ENCODE results near the gene KCNH4. TPM values are rescaled to one million over a fixed set of nuclear protein-coding genes. Genes with fewer than 3 reads are reported as not detected.

Gene KCNH4
- total RNA-seq, 2 experiments from 2014 or later: 0.43 to 0.53 TPM

DNA sequence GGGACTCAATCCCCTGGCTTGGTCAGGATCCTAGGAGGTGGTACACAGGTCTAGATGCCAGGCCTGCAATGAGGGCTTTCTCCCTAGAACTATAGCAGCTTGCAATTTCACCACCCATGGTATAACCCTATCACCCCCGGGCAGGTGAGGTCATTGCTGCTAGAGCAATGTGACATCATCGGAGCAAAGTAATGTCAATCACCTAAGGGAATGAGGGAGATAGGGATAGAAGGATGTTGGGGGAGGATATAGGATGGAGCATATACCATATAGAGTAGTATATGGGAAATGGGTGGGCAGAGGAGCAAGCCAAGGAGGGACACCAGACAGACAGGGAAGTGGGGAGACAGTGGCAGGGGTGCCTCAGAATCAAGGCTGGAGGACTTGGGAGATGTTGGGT lies 3.3 kb downstream of the KCNH4 start:
- intact Hi-C loops (cut with DNase I, micrococcal nuclease): no loop called here
- H3K4me1 Mint-ChIP-seq: peaks cover 31% of the 10 kb centered on the region

DNA sequence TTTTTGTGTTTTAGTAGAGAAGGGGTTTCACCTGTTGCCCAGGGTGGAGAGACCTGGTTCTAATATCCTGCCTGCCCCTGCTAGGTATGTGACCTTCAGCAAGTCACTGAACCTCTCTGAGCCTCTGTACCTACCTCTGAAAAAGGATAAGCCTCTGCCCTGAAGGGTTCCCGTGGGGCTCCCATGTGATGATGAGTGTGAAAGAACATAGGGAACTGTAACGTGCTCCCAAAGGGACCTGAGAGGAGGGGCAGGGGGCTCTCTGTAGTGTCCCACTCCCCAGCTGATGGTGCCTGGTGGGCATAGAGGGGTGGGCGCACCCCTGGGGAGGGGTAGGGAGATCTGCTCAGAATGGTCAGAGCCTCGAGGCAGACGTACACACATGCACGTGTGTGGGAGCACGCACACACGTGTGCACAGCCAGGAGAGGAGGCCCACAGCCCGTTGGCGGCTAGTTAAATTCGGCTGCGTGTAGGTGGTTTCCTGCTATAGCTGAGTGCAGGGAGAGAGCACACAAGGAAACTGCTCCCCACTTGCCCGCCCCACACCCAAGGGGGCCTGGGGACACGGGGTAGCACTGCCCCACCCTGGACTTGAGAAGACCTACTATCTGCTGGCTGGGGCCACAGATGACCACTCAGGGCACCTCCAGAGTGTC lies 6.7 kb downstream of the KCNH4 start:
- ChIA-PET POLR2A (no interaction called here), CTCF (interaction anchor here (0.6 kb wide), 2 partner anchors 215 to 558 kb away, joined by 3 to 4 read pairs; no protein-coding TSS in a partner anchor)
- H3K27ac Mint-ChIP-seq: no peak overlapping the region
- H3K4me1 Mint-ChIP-seq: peaks cover 6% of the 10 kb centered on the region
- intact Hi-C loops (cut with DNase I, micrococcal nuclease): no loop called here
- no peak for DNase-seq
- no peak for ATAC-seq
- peaks cover 3% of the 10 kb centered on the region for H3K27me3 Mint-ChIP-seq
- peaks cover 3% of the 10 kb centered on the region for H3K36me3 Mint-ChIP-seq (ENCODE audit: low read depth)
- H3K4me3 Mint-ChIP-seq: no peak overlapping the region
- no peaks in the 10 kb centered on the region for H3K9me3 Mint-ChIP-seq (ENCODE audit: low read depth)

More for the DNA sequence above, 3.3 kb downstream of the KCNH4 start:
- peaks cover 3% of the 10 kb centered on the region for H3K36me3 Mint-ChIP-seq (ENCODE audit: low read depth)
- no peak overlapping the region for H3K27ac Mint-ChIP-seq
- no peak for ATAC-seq
- DNase-seq: no peak
- ChIA-PET CTCF (interaction anchor here (0.6 kb wide), 2 partner anchors 138 to 761 kb away, joined by 3 read pairs; no protein-coding TSS in a partner anchor), POLR2A (no interaction called here)
- H3K9me3 Mint-ChIP-seq (ENCODE audit: low read depth): no peaks in the 10 kb centered on the region
- H3K27me3 Mint-ChIP-seq: peaks cover 10% of the 10 kb centered on the region
- no peak overlapping the region for H3K4me3 Mint-ChIP-seq

DNA sequence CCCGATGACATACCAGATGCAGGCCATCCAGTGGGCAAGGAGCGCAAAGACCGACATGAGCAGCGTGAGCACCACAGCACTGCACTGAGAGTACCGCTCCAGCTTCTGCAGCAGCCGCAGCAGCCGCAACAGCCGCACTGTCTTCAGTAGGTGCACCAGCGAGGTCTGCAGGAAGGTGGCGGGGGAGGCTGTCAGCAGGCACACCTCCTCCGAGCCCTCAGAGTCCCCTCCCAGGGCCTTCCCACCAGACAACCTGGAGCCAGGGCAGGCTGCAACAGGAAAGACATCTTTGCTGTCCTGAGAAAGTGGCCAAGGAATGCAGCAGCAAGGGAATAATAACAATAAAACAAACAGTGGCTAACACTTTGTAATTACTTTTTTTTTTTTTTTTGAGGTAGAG lies 9.1 kb downstream of the KCNH4 start:
- H3K36me3 Mint-ChIP-seq (ENCODE audit: low read depth): no peaks in the 10 kb centered on the region
- intact Hi-C loops (cut with DNase I, micrococcal nuclease): no loop called here

DNA sequence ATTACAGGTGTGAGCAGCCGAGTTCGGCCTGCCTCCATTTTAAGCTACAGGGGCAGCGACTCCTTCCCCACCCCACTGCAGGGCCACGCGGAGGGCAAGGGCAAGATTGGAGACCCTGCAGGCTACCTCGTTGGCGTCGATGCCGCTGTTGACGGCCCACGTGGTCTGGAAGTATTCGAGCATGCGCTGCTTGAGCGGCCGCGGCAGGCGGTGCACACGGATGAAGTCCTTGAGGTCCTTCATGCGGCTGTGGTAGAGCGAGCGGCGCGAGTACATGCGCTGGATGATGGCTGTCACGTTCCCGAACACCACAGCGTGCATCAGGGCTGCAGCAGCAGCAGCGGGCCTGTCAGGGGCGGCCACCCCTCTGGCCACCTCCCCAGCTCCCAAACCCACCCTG lies 11.6 kb downstream of the KCNH4 start:
- Mint-ChIP-seq H3K36me3 (ENCODE audit: low read depth) (no peaks in the 10 kb centered on the region), H3K4me3 (no peak overlapping the region), H3K27me3 (no peaks in the 10 kb centered on the region), H3K4me1 (no peaks in the 10 kb centered on the region), H3K27ac (no peak overlapping the region), H3K9me3 (ENCODE audit: low read depth) (no peaks in the 10 kb centered on the region)
- DNase-seq: no peak
- no peak for ATAC-seq
- ChIA-PET POLR2A (no interaction called here), CTCF (interaction anchor here (0.7 kb wide), 1 partner anchor 14 kb away, joined by 4 read pairs; no protein-coding TSS in a partner anchor)
- intact Hi-C loops (cut with DNase I, micrococcal nuclease): no loop called here

More for the DNA sequence above, 9.1 kb downstream of the KCNH4 start:
- H3K4me1 Mint-ChIP-seq: no peaks in the 10 kb centered on the region
- H3K27ac Mint-ChIP-seq: no peak overlapping the region
- no peak for DNase-seq
- ChIA-PET CTCF (no interaction called here), POLR2A (interaction anchor here (0.6 kb wide), 1 partner anchor 312 kb away, joined by 5 read pairs; no protein-coding TSS in a partner anchor)
- H3K4me3 Mint-ChIP-seq: no peak overlapping the region
- no peaks in the 10 kb centered on the region for H3K27me3 Mint-ChIP-seq
- H3K9me3 Mint-ChIP-seq (ENCODE audit: low read depth): no peaks in the 10 kb centered on the region
- no peak for ATAC-seq

DNA sequence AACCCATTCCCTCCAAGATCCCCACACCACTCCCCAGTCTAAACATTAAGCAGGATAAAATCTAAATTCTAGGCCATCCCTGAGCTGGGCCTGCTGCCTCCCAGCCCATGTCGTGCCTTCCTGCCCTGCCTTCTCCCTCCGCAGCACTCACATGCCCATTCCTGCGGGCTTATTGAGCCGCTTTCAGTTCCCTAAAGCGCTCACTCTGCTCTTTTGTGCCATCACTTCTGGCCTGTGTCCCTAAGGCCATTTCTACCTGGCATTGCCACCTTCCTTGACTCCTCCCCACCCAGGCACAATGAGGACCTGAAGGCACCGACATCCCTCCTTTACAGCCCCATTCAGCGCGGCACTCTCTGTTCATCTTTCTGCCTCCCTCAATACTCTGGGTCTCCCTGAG lies 13.1 kb downstream of the KCNH4 start:
- H3K27me3 Mint-ChIP-seq: no peaks in the 10 kb centered on the region
- H3K9me3 Mint-ChIP-seq (ENCODE audit: low read depth): no peaks in the 10 kb centered on the region
- no peaks in the 10 kb centered on the region for H3K36me3 Mint-ChIP-seq (ENCODE audit: low read depth)
- intact Hi-C loops (cut with DNase I, micrococcal nuclease): no loop called here
- no peaks in the 10 kb centered on the region for H3K4me1 Mint-ChIP-seq
- ChIA-PET CTCF (interaction anchor here (0.6 kb wide), 1 partner anchor 13 kb away, joined by 3 read pairs; the partner anchor contains the start of gene KCNH4), POLR2A (no interaction called here)
- no peak overlapping the region for H3K27ac Mint-ChIP-seq
- ATAC-seq (no peak), DNase-seq (no peak)
- no peak overlapping the region for H3K4me3 Mint-ChIP-seq

DNA sequence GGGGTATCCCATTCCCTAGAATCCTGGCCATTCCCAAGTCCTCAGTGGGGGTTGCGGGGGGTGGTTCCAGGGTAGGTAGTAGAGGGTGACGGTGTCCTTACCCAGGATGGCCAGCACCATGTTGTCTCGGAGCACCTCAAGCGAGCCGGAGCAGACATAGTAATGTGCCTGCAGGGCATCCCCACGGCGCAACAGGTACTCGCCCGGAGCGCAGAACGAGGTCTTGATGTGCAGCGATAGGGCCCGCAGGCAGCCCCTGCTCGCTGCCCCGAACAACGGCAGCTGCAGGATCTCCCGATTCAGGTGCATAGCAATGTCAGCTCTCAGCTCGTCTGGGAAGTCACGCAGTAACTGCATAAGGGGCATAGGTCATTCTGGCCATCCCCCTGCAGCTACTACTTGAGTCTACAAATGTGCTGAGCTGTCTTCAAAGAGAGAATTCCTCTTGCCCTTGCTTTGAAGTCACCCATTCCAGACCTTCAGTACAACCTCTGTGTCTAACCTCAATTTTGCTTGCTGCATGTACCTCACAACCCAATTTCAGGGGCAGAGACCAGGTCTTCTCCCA lies 14.7 kb downstream of the KCNH4 start:
- POLR2A ChIA-PET: no interaction called here
- Mint-ChIP-seq H3K9me3 (ENCODE audit: low read depth) (no peaks in the 10 kb centered on the region), H3K4me1 (no peaks in the 10 kb centered on the region), H3K27ac (no peak overlapping the region), H3K27me3 (no peaks in the 10 kb centered on the region), H3K4me3 (no peak overlapping the region), H3K36me3 (ENCODE audit: low read depth) (no peaks in the 10 kb centered on the region)
- ATAC-seq: no peak
- CTCF ChIA-PET: interaction anchor here (0.5 to 1.2 kb wide), 3 partner anchors 31 to 176 kb away, joined by 3 to 4 read pairs (median 3); no protein-coding TSS in a partner anchor
- intact Hi-C loops (cut with DNase I, micrococcal nuclease): no loop called here
- no peak for DNase-seq

DNA sequence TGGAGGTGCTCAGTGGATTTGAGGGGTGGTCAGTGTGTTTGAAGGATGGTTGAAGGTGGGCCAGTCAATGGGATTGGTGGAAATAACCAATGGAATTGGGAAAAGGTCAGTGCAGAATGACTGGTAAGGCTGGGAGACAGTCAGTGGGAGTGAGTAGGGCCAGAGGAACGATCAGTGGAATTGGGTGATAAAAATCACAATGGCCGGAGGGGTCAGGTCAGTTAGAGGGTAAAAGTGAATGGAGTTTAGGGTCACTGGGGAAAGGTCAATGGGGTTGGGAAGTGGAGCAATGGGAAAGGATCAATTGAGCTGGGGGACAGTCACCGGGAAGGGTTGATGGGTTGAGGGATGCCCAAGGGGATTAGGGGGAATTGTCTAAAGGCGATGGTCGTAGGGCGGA lies 15.2 kb downstream of the KCNH4 start:
- no peak overlapping the region for H3K4me3 Mint-ChIP-seq
- intact Hi-C loops (cut with DNase I, micrococcal nuclease): no loop called here
- no peak for ATAC-seq
- DNase-seq: no peak
- H3K4me1 Mint-ChIP-seq: no peaks in the 10 kb centered on the region
- no peaks in the 10 kb centered on the region for H3K9me3 Mint-ChIP-seq (ENCODE audit: low read depth)
- POLR2A ChIA-PET: no interaction called here
- H3K27me3 Mint-ChIP-seq: no peaks in the 10 kb centered on the region
- CTCF ChIA-PET: interaction anchor here (0.5 to 1.2 kb wide), 4 partner anchors 31 to 207 kb away, joined by 3 to 4 read pairs (median 3); no protein-coding TSS in a partner anchor
- H3K27ac Mint-ChIP-seq: no peak overlapping the region
- H3K36me3 Mint-ChIP-seq (ENCODE audit: low read depth): no peaks in the 10 kb centered on the region

DNA sequence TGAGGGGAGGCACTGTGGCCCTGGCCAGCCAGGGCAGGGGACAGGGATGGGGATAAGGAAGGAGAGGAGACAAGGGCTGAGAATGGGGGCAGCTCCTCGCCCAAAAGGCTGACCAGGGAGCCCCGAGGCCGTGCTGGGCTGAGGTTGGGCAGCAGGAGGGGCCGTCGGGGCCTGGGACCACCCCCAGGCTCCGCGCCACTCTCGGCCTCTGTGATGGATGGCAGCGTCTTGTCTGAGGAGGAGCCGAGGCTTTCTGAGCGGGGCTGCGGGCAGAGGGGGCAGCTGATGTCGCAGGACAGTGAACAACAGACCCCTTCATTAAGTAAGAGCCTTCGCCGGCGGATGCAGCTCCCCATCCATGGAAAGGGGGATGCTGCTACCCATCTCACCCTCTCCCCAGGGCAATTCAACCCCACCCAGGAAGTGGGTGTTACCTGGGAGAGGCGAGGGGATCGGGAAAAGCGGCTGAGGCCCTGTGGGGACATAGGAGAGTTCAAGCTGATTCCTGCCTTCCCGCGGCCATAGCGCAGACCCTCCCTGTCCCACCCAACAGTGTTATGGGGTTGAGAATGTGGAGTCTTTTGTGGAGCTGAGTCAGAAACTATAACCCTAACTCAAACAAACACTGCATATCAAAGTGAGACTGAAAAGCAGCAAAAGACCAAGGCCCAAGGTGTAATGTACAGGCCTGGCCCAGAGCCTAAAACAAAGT lies 17.1 kb downstream of the KCNH4 start:
- intact Hi-C loops (cut with DNase I, micrococcal nuclease): no loop called here
- Mint-ChIP-seq H3K27ac (no peak overlapping the region), H3K36me3 (ENCODE audit: low read depth) (no peaks in the 10 kb centered on the region), H3K4me1 (no peaks in the 10 kb centered on the region), H3K9me3 (ENCODE audit: low read depth) (no peaks in the 10 kb centered on the region), H3K4me3 (no peak overlapping the region), H3K27me3 (no peaks in the 10 kb centered on the region)
- ChIA-PET CTCF (interaction anchor here (0.6 to 1.4 kb wide), 4 partner anchors 11 to 347 kb away, joined by 3 to 4 read pairs (median 4); no protein-coding TSS in a partner anchor), POLR2A (no interaction called here)
- DNase-seq: no peak
- no peak for ATAC-seq

DNA sequence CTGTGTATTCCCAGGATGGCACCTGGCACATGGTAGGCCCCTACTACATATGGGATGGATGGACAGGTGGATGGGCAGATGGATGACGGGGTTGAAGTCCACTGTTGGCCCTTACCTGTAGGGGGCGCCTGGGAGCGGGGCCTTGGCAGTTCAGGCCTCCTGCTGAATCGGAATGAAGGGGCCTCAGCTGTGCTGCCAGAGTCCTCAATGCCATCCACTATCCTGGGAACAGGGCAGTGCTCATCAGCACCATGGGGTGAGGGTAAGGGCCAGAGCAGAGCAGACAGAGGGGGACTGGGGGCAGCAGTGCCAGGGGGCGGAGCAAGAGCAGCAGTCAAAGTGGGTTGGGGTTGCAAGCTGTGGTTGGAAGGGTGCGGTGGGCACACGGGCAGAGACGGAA lies 17.8 kb downstream of the KCNH4 start:
- H3K9me3 Mint-ChIP-seq (ENCODE audit: low read depth): no peaks in the 10 kb centered on the region
- ATAC-seq: peak; percentile 60
- no peak overlapping the region for H3K4me3 Mint-ChIP-seq
- no peaks in the 10 kb centered on the region for H3K4me1 Mint-ChIP-seq
- POLR2A ChIA-PET: no interaction called here
- intact Hi-C loops (cut with DNase I, micrococcal nuclease): no loop called here
- CTCF ChIA-PET: interaction anchor here (0.6 to 1.4 kb wide), 4 partner anchors 10 to 348 kb away, joined by 3 to 4 read pairs (median 4); no protein-coding TSS in a partner anchor
- H3K27ac Mint-ChIP-seq: no peak overlapping the region
- no peaks in the 10 kb centered on the region for H3K27me3 Mint-ChIP-seq
- peak; percentile 80 for DNase-seq
- H3K36me3 Mint-ChIP-seq (ENCODE audit: low read depth): no peaks in the 10 kb centered on the region

DNA sequence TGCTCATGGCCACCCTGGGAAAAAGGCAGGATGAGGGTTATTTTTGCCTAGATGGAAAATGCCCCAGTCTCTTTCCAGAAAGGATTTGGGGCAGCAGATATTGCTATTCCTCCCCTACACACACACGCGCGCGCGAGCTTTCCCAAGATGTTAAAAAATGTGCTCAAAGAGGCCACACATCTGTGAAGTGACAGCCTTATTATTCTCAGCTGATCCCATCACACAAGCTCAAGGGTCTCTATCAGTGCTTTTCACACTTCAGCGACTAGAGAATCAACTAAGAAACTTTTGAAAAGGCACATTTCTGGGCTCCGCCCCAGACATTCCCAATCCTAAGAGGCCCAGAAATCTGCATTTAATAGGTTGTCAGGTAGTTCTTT lies 20.4 kb downstream of the KCNH4 start:
- no peak for ATAC-seq
- DNase-seq: no peak
- no peak overlapping the region for H3K27ac Mint-ChIP-seq
- no peaks in the 10 kb centered on the region for H3K9me3 Mint-ChIP-seq (ENCODE audit: low read depth)
- peaks cover 5% of the 10 kb centered on the region for H3K4me1 Mint-ChIP-seq
- no peaks in the 10 kb centered on the region for H3K27me3 Mint-ChIP-seq
- ChIA-PET POLR2A (no interaction called here), CTCF (interaction anchor here (0.6 kb wide), 1 partner anchor 24 kb away, joined by 3 read pairs; no protein-coding TSS in a partner anchor)
- H3K36me3 Mint-ChIP-seq (ENCODE audit: low read depth): no peaks in the 10 kb centered on the region
- no peak overlapping the region for H3K4me3 Mint-ChIP-seq
- intact Hi-C loops (cut with DNase I, micrococcal nuclease): no loop called here

DNA sequence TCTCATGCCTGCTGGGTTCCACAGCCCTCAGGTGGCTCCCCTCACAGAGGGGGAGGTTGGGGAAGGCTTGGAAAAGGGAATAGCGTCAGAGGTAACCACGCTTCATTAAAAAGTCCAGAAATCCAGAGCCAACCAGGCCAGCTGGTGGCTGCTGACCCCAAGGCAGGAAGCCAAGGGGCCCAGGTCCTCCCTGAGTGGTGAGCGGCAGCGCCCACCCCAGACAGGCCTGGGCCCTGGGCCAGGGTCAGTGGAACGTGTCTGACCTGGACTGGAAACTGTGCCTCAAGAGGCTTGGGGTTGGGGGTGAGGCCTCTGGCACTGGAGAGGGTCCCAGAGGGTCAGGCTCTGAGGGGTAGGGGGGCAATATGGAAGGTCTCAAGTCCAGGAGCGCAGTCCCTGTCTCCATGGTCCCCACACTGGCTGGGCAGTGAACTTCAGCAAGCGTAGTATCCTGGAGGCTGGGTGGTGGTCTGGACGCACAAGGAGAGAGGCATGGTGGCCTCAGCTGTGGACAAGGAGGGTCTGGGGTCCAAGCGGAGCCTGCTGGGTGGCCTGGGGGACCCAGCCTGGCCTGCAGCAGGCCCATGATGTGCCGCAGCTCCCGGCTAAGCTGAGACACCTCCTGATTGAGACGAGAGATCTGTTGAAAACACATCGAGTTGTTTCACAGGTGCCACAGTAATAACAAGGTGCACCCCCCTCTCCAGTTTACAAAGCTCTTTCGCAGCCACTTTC lies 21.0 kb downstream of the KCNH4 start:
- ChIA-PET CTCF (interaction anchor here (0.6 kb wide), 1 partner anchor 23 kb away, joined by 3 read pairs; no protein-coding TSS in a partner anchor), POLR2A (no interaction called here)
- intact Hi-C loops (cut with DNase I, micrococcal nuclease): no loop called here
- Mint-ChIP-seq H3K9me3 (ENCODE audit: low read depth) (no peaks in the 10 kb centered on the region), H3K27me3 (no peaks in the 10 kb centered on the region), H3K36me3 (ENCODE audit: low read depth) (no peaks in the 10 kb centered on the region), H3K27ac (no peak overlapping the region), H3K4me3 (no peak overlapping the region), H3K4me1 (peaks cover 7% of the 10 kb centered on the region)
- ATAC-seq (no peak), DNase-seq (no peak)

Measured in activated CD4-positive, alpha-beta T cell treated with anti-CD3 and anti-CD28 coated beads for 36 hours (primary cell).